Fibroblast of lung (primary cell): ENCODE measurements around the gene TRUB2. TPM values are rescaled to one million over a fixed set of nuclear protein-coding genes. Genes with fewer than 3 reads are reported as not detected.
A peak's percentile ranks its signal among the peaks of the same experiment; 100 is the strongest.
"Not testable (repeated sequence)": the region's sequence is repeated elsewhere in the genome, so short reads cannot be mapped to it uniquely, and the experiment has no call there.

Experiments used
- DNase-seq, 2 donors: peaks; one replicate each; pipeline versions ENCODE4 v3.0.0 to v3.0.0-alpha.2; 2010; ENCODE audit warnings: low read depth in 2 of 2
- H2AFZ ChIP-seq: 2 replicates; pipeline ENCODE4 v1.5.1; 2012; ENCODE audit warnings: low read length, control low read depth, inconsistent platforms
- H3K27ac ChIP-seq: 2 replicates; pipeline ENCODE4 v1.5.1; 2011; ENCODE audit warnings: low read length, control low read depth; ENCODE audit not compliant: insufficient read depth
- H3K27me3 ChIP-seq: 2 replicates; pipeline ENCODE4 v1.5.1; 2011; ENCODE audit warnings: mild to moderate bottlenecking, low read length; ENCODE audit not compliant: control insufficient read depth, insufficient read depth
- H3K36me3 ChIP-seq: 2 replicates; pipeline ENCODE4 v1.5.1; 2011; ENCODE audit warnings: low read length; ENCODE audit not compliant: control insufficient read depth, insufficient read depth
- H3K4me1 ChIP-seq: 2 replicates; pipeline ENCODE4 v1.5.1; 2011; ENCODE audit warnings: low read length; ENCODE audit not compliant: control insufficient read depth, insufficient read depth; ENCODE audit errors: extremely low read depth
- H3K4me2 ChIP-seq: 2 replicates; pipeline ENCODE4 v1.5.1; 2011; ENCODE audit warnings: low read length, control low read depth; ENCODE audit not compliant: insufficient read depth; ENCODE audit errors: extremely low read depth
- H3K4me3 ChIP-seq, 4 experiments: fragments of 200-600 bp in 1 of 4; sonication (generic) in 1 of 4; replicated peaks in 1 of 4; 2 replicates each; pipeline ENCODE4 v1.5.1; 2011 to 2016; ENCODE audit warnings: low read length in 4 of 4, low read depth in 3 of 4, mild to moderate bottlenecking in 3 of 4, control low read depth in 2 of 4, inconsistent platforms in 1 of 4, mixed read lengths in 1 of 4; ENCODE audit not compliant: insufficient read depth in 1 of 4; ENCODE audit errors: control extremely low read depth in 1 of 4
- H3K79me2 ChIP-seq: 2 replicates; pipeline ENCODE4 v1.5.1; 2012; ENCODE audit warnings: mild to moderate bottlenecking, low read length, inconsistent platforms; ENCODE audit not compliant: control insufficient read depth, insufficient read depth
- H3K9ac ChIP-seq: 2 replicates; pipeline ENCODE4 v1.5.1; 2011; ENCODE audit warnings: mild to moderate bottlenecking, low read length, control low read depth; ENCODE audit not compliant: insufficient read depth
- H3K9me3 ChIP-seq: 2 replicates; pipeline ENCODE4 v1.5.1; 2012; ENCODE audit warnings: low read depth, low read length; ENCODE audit not compliant: control insufficient read depth, insufficient read depth
- H4K20me1 ChIP-seq: 2 replicates; pipeline ENCODE4 v1.5.1; 2011; ENCODE audit warnings: low read length; ENCODE audit not compliant: control insufficient read depth, insufficient read depth; ENCODE audit errors: extremely low read depth
- EZH2 ChIP-seq: IDR thresholded peaks from 2 replicates; pipeline ENCODE4 v1.5.1; 2012; ENCODE audit warnings: low read length, control low read depth, mild to moderate bottlenecking; ENCODE audit errors: missing control alignments
- polyA plus RNA-seq, 2 donors: library from polyadenylated mRNA; depleted of rRNA in 1 of 2; stranded (reverse) in 1 of 2; unstranded in 1 of 2; fragments of >200 nt; gene quantifications; 2 replicates each; pipeline ENCODE4 v1.2.1, GENCODE V29; 2011 to 2012; ENCODE audit warnings: missing spikeins in 1 of 2
- total RNA-seq: library from RNA; depleted of rRNA; stranded (reverse); fragments of >200 nt; gene quantifications from 2 replicates; pipeline ENCODE4 v1.2.1, GENCODE V29; 2014
- TF ChIP-seq, protein P1 (sequence below), 2 donors: IDR thresholded peaks in 1 of 2; conservative IDR thresholded peaks in 1 of 2; 1 replicate in 1 of 2; 2 replicates in 1 of 2; pipeline ENCODE4 v1.5.1; 2011 to 2012; ENCODE audit warnings: low read length in 2 of 2, control low read depth in 1 of 2, inconsistent platforms in 1 of 2, low read depth in 1 of 2, mild to moderate bottlenecking in 1 of 2

TRUB2 gene
- total and polyA plus RNA-seq, 2 donors (not counting 1 experiment from before 2014, with no cell fraction given) = 10.4 to 22.6 TPM

- Histone ChIP-seq H3K27ac (no peak overlapping the region), H3K36me3 (peaks cover 9% of the 10 kb centered on the region), H3K4me2 (peak overlapping the region; percentile 99), H3K4me1 (peaks cover 2% of the 10 kb centered on the region), H3K9ac (peak overlapping the region; percentile 16), H4K20me1 (no peaks in the 10 kb centered on the region), H3K27me3 (no peaks in the 10 kb centered on the region), H2AFZ (peak overlapping the region; percentile 87), H3K9me3 (no peaks in the 10 kb centered on the region), H3K4me3 (peak overlapping the region; percentile 71 to 86 (median 81)), H3K79me2 (no peaks in the 10 kb centered on the region)
- TF ChIP-seq, protein P1, sequence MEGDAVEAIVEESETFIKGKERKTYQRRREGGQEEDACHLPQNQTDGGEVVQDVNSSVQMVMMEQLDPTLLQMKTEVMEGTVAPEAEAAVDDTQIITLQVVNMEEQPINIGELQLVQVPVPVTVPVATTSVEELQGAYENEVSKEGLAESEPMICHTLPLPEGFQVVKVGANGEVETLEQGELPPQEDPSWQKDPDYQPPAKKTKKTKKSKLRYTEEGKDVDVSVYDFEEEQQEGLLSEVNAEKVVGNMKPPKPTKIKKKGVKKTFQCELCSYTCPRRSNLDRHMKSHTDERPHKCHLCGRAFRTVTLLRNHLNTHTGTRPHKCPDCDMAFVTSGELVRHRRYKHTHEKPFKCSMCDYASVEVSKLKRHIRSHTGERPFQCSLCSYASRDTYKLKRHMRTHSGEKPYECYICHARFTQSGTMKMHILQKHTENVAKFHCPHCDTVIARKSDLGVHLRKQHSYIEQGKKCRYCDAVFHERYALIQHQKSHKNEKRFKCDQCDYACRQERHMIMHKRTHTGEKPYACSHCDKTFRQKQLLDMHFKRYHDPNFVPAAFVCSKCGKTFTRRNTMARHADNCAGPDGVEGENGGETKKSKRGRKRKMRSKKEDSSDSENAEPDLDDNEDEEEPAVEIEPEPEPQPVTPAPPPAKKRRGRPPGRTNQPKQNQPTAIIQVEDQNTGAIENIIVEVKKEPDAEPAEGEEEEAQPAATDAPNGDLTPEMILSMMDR (conservative IDR thresholded peaks at IDR 0.05 in 1 of 2, IDR thresholded peaks at IDR 0.05 in 1 of 2; ENCODE audit: low read depth in 1 of 2, low read length in 2 of 2) = peak; percentile 48 to 76
- no peak for TF ChIP-seq EZH2
- DNase-seq = peak; percentile 55 to 67
These were observed 19.2 kb upstream of the TRUB2 start for GRCh38 chr9:128341435-128341849.

GRCh38 chr9:128340691-128341434, 18.6 kb upstream of the TRUB2 start:
- TF ChIP-seq, protein P1 (conservative IDR thresholded peaks at IDR 0.05 in 1 of 2, IDR thresholded peaks at IDR 0.05 in 1 of 2; ENCODE audit: low read depth in 1 of 2, low read length in 2 of 2) = no peak
- TF ChIP-seq EZH2 = no peak
- peak overlapping the region; percentile 99 for H3K4me2 ChIP-seq
- no peaks in the 10 kb centered on the region for H4K20me1 ChIP-seq
- H3K4me1 ChIP-seq = peaks cover 2% of the 10 kb centered on the region
- DNase-seq = peak in 1 of 2 donors; percentile 9
- H3K4me3 ChIP-seq = peak overlapping the region; percentile 71 to 86 (median 81)
- peak overlapping the region; percentile 62 for H3K9ac ChIP-seq
- no peaks in the 10 kb centered on the region for H3K79me2 ChIP-seq
- H2AFZ ChIP-seq = peak overlapping the region; percentile 87
- H3K9me3 ChIP-seq = no peaks in the 10 kb centered on the region
- no peaks in the 10 kb centered on the region for H3K27me3 ChIP-seq
- no peak overlapping the region for H3K27ac ChIP-seq
- H3K36me3 ChIP-seq = peaks cover 9% of the 10 kb centered on the region

GRCh38 chr9:128339761-128340690, 17.8 kb upstream of the TRUB2 start, which contains the start of gene SLC27A4:
Gene SLC27A4, plus strand, starts transcription at chr9:128340527. Its CDS starts 2,606 bp downstream, at chr9:128343133.
- Histone ChIP-seq H3K36me3 (peaks cover 4% of the 10 kb centered on the region), H3K9me3 (no peaks in the 10 kb centered on the region), H3K4me2 (peak within 1 kb of the TSS; percentile 99), H3K4me3 (peak within 1 kb of the TSS; percentile 74 to 86 (median 81)), H3K27me3 (no peaks in the 10 kb centered on the region), H3K4me1 (peaks cover 2% of the 10 kb centered on the region), H4K20me1 (no peaks in the 10 kb centered on the region), H3K9ac (peak within 1 kb of the TSS; percentile 74), H3K79me2 (no peaks in the 10 kb centered on the region), H2AFZ (peak within 1 kb of the TSS; percentile 87), H3K27ac (peak within 1 kb of the TSS; percentile 47)
- no peak for TF ChIP-seq EZH2
- TF ChIP-seq, protein P1 (conservative IDR thresholded peaks at IDR 0.05 in 1 of 2, IDR thresholded peaks at IDR 0.05 in 1 of 2; ENCODE audit: low read depth in 1 of 2, low read length in 2 of 2) = no peak
- peak; percentile 65 to 78 for DNase-seq

DNA sequence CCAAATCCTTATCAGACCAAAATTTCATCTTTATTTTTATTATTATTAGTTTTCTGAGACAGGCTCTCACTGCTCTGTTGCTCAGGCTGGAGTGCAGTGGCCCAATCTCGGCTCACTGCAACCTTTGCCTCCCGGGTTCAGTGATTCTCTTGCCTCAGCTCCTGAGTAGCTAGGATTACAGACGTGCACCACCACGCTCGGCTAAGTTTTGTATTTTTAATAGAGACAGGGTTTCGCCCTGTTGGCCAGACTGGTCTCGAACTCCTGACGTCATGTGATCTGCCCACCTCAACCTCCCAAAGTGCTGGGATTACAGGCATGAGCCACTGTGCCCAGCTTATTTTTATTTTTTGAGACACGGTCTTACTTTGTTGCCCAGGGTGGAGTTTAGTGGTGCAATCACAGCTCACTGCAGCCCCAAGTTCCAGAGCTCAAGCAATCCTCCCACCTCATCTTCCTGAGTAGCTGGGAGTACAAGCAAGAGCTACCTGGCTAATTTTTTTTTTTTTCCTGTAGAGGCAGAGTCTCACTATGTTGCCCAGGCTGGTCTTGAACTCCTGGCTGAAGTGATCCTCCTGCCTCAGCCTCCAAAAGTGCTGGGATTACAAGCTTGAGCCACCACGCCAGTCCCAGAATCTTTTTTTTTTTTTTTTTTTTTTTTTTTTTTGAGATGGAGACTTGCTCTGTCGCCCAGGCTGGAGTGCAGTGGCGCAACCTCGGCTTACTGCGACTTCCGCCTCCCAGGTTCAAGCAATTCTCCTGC, 16.8 kb upstream of the TRUB2 start:
- H3K27me3 ChIP-seq, DNase-seq, H3K9me3 ChIP-seq, H3K4me2 ChIP-seq, H3K79me2 ChIP-seq, H3K27ac ChIP-seq, H3K4me1 ChIP-seq, H3K4me3 ChIP-seq, H2AFZ ChIP-seq, H3K36me3 ChIP-seq, H3K9ac ChIP-seq, H4K20me1 ChIP-seq: not testable (repeated sequence)
